Natural killer cell (primary cell): Measurements from ENCODE around the gene ATP1A4. TPM values are rescaled to one million over a fixed set of nuclear protein-coding genes. Genes with fewer than 3 reads are reported as not detected.

ENCODE experiments used
- ATAC-seq, 3 donors: fragments of 150-1000 bp in 2 of 3; fragments of 200-7000 bp in 1 of 3; cut with Tn5 transposase; 1 replicate in 1 of 3; 2 replicates in 2 of 3; pipeline ENCODE4 v1.10.0; 2021; ENCODE audit warnings: mild to moderate bottlenecking in 2 of 3, moderate library complexity in 2 of 3
- DNase-seq, 2 donors: peaks; one replicate each; pipeline versions ENCODE4 v3.0.0 to v3.0.0-alpha.2; 2013 to 2021; ENCODE audit warnings: mixed read lengths in 1 of 2
- H3K27ac ChIP-seq: one replicate; pipeline ENCODE4 v1.5.1; 2013; ENCODE audit warnings: mild to moderate bottlenecking, low read length
- H3K27me3 ChIP-seq: one replicate; pipeline ENCODE4 v1.6.1; 2013; ENCODE audit warnings: low read length; ENCODE audit not compliant: control insufficient read depth, insufficient read depth
- H3K36me3 ChIP-seq: one replicate; pipeline ENCODE4 v1.6.1; 2013; ENCODE audit warnings: low read length; ENCODE audit not compliant: control insufficient read depth, insufficient read depth
- H3K4me1 ChIP-seq: one replicate; pipeline ENCODE4 v1.6.1; 2013; ENCODE audit warnings: low read length; ENCODE audit not compliant: control insufficient read depth, insufficient read depth
- H3K4me3 ChIP-seq: one replicate; pipeline ENCODE4 v1.5.1; 2013; ENCODE audit warnings: low read length
- H3K9me3 ChIP-seq: one replicate; pipeline ENCODE4 v1.6.1; 2013; ENCODE audit warnings: low read length; ENCODE audit not compliant: control insufficient read depth, insufficient read depth
- H3K27ac Mint-ChIP-seq, 2 donors: one replicate each; pipeline ENCODE4 v1.8.0; 2022; ENCODE audit warnings: mild to moderate bottlenecking in 2 of 2, mixed read lengths in 2 of 2, moderate library complexity in 1 of 2
- H3K27me3 Mint-ChIP-seq, 2 donors: one replicate each; pipeline ENCODE4 v1.8.0; 2022; ENCODE audit warnings: low read depth in 2 of 2, mixed read lengths in 2 of 2
- H3K36me3 Mint-ChIP-seq: one replicate; pipeline ENCODE4 v1.8.0; 2022; ENCODE audit warnings: mixed read lengths
- H3K4me1 Mint-ChIP-seq, 2 donors: one replicate each; pipeline ENCODE4 v1.8.0; 2022; ENCODE audit warnings: mixed read lengths in 2 of 2
- H3K4me3 Mint-ChIP-seq: one replicate; pipeline ENCODE4 v1.8.0; 2022; ENCODE audit warnings: mild to moderate bottlenecking, moderate library complexity, mixed read lengths
- H3K9me3 Mint-ChIP-seq, 2 donors: one replicate each; pipeline ENCODE4 v1.8.0; 2022; ENCODE audit warnings: mixed read lengths in 2 of 2
- CTCF ChIP-seq: fragments of 200-600 bp; IDR thresholded peaks from one replicate; pipeline ENCODE4 v1.8.0; 2022; ENCODE audit warnings: antibody characterized with exemption
- WGBS: methylation state at CpG from one replicate; pipeline ENCODE4 v1.1.7; 2013; ENCODE audit warnings: missing lambda C conversion rate; ENCODE audit not compliant: insufficient coverage; 5-methylcytosine and 5-hydroxymethylcytosine counted together
- intact Hi-C: fragments of 100-400 bp; cut with micrococcal nuclease; formaldehyde crosslinking; loops from one replicate; pipeline ENCODE4 v1.14.2; 2022
- total RNA-seq, 4 donors: library from RNA; stranded (reverse); fragments of 120-200 nt in 1 of 4; gene quantifications; one replicate each; pipeline versions ENCODE4 v1.2.3 to v1.2.4, GENCODE V29; 2013 to 2022

The ATP1A4 gene
- total RNA-seq, 3 donors from 2014 or later (not counting 1 experiment from before 2014, with no cell fraction given) = not detected

DNA sequence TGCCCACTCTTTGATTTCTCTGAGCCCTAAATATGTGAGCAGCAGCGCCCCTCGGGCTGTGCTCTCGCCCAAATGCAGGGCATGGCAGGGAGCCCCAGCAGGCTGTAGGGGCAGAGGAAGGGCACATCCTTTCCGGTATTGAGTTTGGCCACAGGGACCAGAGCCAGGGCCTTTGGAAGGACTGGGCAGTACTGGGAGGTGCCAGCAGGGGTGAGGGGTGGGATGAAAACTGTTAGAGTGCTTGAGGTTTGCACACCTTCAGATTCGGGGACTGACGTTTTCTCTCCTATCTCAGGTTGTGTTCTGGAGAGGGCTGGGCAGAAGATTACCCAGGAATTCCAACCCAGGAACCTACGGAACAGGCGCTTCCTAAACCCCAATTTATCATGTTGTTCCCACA is 38.0 kb upstream of the ATP1A4 start:
- intact Hi-C loops = no loop called here
- H3K36me3 Mint-ChIP-seq = no peaks in the 10 kb centered on the region
- no peaks in the 10 kb centered on the region for H3K36me3 ChIP-seq
- no peaks in the 10 kb centered on the region for H3K4me1 Mint-ChIP-seq
- H3K4me3 ChIP-seq = no peak overlapping the region
- no peaks in the 10 kb centered on the region for H3K9me3 Mint-ChIP-seq
- no peak overlapping the region for H3K4me3 Mint-ChIP-seq
- peaks cover 6 to 22% of the 10 kb centered on the region in 2 donors for H3K27me3 Mint-ChIP-seq
- H3K27me3 ChIP-seq = no peaks in the 10 kb centered on the region
- ATAC-seq = no peak
- no peak overlapping the region for H3K27ac ChIP-seq
- H3K4me1 ChIP-seq = no peaks in the 10 kb centered on the region
- WGBS = 90% methylated on average over 8 of the region's 8 CpGs
- no peaks in the 10 kb centered on the region for H3K9me3 ChIP-seq
- no peak for DNase-seq
- no peak overlapping the region for H3K27ac Mint-ChIP-seq
- no peak for TF ChIP-seq CTCF

DNA sequence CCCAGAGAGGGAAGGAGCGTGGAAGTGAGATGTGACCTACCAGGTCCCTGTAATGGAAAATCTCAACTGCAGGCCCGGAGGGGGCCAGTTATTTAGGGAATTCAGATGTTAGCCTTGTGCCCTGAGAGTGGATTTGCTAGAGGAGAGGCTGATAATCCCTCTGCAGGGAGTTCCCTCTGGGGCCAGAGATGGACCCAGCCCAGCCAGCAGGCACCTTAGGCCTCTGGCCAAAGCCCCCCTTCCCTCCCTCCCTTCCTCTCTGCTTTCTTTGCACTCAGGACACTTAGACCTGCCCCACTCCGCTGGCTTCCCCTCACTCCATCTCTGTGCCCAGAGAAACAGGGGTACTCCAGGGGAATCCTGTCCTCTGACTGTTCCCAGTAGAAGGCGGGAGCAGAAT is 37.3 kb upstream of the ATP1A4 start:
- WGBS = 83% methylated on average over 4 of the region's 4 CpGs

DNA sequence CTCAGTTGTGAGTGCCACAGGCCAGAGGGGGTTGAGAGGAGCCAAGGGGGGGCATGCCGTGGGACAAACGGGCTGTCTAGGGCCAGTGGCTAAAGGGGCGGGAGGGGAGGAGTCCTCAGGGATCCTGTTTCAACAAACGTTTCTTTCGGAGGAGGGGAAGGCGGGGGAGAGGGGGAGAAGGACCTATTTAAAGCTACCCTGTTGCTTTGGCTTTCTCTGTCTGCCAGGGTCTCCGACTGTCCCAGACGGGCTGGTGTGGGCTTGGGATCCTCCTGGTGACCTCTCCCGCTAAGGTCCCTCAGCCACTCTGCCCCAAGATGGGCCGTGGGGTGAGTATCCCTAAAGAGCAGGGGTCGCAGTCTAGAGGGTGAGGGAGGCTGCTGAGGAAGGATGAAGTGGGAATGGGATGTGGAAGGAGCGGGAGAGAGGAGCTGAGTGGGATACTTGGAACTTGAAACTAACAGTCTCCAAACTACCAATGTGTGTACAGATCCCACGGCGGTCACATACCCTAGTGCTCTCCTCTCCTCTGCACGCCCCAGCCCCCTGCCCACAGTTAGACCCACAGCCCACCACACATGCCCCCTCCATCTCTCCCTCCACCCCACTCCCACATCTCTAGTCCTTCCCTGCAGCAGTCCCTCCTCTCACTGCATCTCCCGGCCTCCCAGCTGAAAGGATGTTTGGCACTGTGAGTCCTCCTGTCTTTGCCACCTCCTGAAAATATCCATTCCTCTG is 35.7 kb upstream of the ATP1A4 start, which contains the start of gene ATP1A2:
Gene ATP1A2, plus strand, starts transcription at position 215 of the 738 bp plus-strand sequence. Its CDS starts 103 bp downstream, at position 318.
- Mint-ChIP-seq H3K4me1 (no peaks in the 10 kb centered on the region), H3K9me3 (no peaks in the 10 kb centered on the region), H3K4me3 (no peak within 1 kb of the TSS), H3K36me3 (no peaks in the 10 kb centered on the region), H3K27me3 (peaks cover under 1 to 24% of the 10 kb centered on the region in 2 donors), H3K27ac (no peak within 1 kb of the TSS)
- DNase-seq = no peak
- no peak for ATAC-seq
- Histone ChIP-seq H3K27me3 (no peaks in the 10 kb centered on the region), H3K27ac (no peak within 1 kb of the TSS), H3K36me3 (no peaks in the 10 kb centered on the region), H3K4me3 (no peak within 1 kb of the TSS), H3K4me1 (no peaks in the 10 kb centered on the region), H3K9me3 (no peaks in the 10 kb centered on the region)
- 69% methylated on average over 16 of the region's 16 CpGs for WGBS
- no peak for TF ChIP-seq CTCF
- intact Hi-C loops = no loop called here

More for the DNA sequence above, 37.3 kb upstream of the ATP1A4 start:
- H3K27ac Mint-ChIP-seq = no peak overlapping the region
- H3K27ac ChIP-seq = no peak overlapping the region
- ATAC-seq (no peak), DNase-seq (no peak)
- intact Hi-C loops = no loop called here
- no peaks in the 10 kb centered on the region for H3K36me3 Mint-ChIP-seq
- no peak overlapping the region for H3K4me3 Mint-ChIP-seq
- no peak overlapping the region for H3K4me3 ChIP-seq
- H3K4me1 Mint-ChIP-seq = no peaks in the 10 kb centered on the region
- H3K9me3 ChIP-seq = no peaks in the 10 kb centered on the region
- H3K27me3 Mint-ChIP-seq = peaks cover 6 to 24% of the 10 kb centered on the region in 2 donors
- no peaks in the 10 kb centered on the region for H3K36me3 ChIP-seq
- no peaks in the 10 kb centered on the region for H3K4me1 ChIP-seq
- no peaks in the 10 kb centered on the region for H3K27me3 ChIP-seq
- H3K9me3 Mint-ChIP-seq = no peaks in the 10 kb centered on the region
- no peak for TF ChIP-seq CTCF
